NB4 (cell line): Measurements from ENCODE around the gene ZNF219.

ENCODE experiments used
- DNase-seq: peaks from one replicate; pipeline ENCODE4 v3.0.0; 2010; ENCODE audit warnings: low read depth
- H3K4me3 ChIP-seq: one replicate; pipeline ENCODE4 v1.5.1; 2011; ENCODE audit warnings: mild to moderate bottlenecking, low read depth, low read length, moderate library complexity
- CTCF ChIP-seq: IDR thresholded peaks from one replicate; pipeline ENCODE4 v1.5.1; 2012; ENCODE audit warnings: low read depth, low read length
- MAX ChIP-seq: IDR thresholded peaks from 2 replicates; pipeline ENCODE4 v1.6.1; 2011; ENCODE audit warnings: low read depth, low read length
- MYC ChIP-seq: IDR thresholded peaks from 2 replicates; pipeline ENCODE4 v1.6.1; 2011; ENCODE audit warnings: low read depth, low read length
- POLR2A ChIP-seq: IDR thresholded peaks from 2 replicates; pipeline ENCODE4 v1.6.1; 2011; ENCODE audit warnings: mild to moderate bottlenecking; ENCODE audit not compliant: insufficient read length; ENCODE audit errors: extremely low read depth

Gene ZNF219

GRCh38 chr14:21058903-21059302 is 39.6 kb downstream of the ZNF219 start:
- TF ChIP-seq CTCF (no peak), POLR2A (no peak), MYC (no peak), MAX (no peak)
- DNase-seq, result no peak
- H3K4me3 ChIP-seq, result no peak overlapping the region

- DNase-seq, result peak; percentile 13
- TF ChIP-seq POLR2A (no peak), CTCF (no peak), MYC (no peak), MAX (no peak)
- no peak within 1 kb of the TSS for H3K4me3 ChIP-seq
These were observed 40.4 kb downstream of the ZNF219 start, which contains the start of gene RNASE8 for GRCh38 chr14:21057803-21058675. TSS of gene RNASE8 (plus strand) at chr14:21057822. CDS start at chr14:21057893, 71 bp downstream.

- DNase-seq, result no peak
- TF ChIP-seq MAX (no peak), MYC (no peak), CTCF (no peak), POLR2A (no peak)
- no peak overlapping the region for H3K4me3 ChIP-seq
These were observed 41.8 kb downstream of the ZNF219 start for GRCh38 chr14:21056520-21057163.

- TF ChIP-seq MAX, result no peak
- TF ChIP-seq MYC, result no peak
- TF ChIP-seq CTCF, result no peak
- TF ChIP-seq POLR2A, result no peak
- no peak overlapping the region for H3K4me3 ChIP-seq
- DNase-seq, result no peak
These were observed 42.9 kb downstream of the ZNF219 start for GRCh38 chr14:21055432-21056117.

- no peak overlapping the region for H3K4me3 ChIP-seq
- DNase-seq, result no peak
- no peak for TF ChIP-seq MYC
- no peak for TF ChIP-seq MAX
- no peak for TF ChIP-seq CTCF
- TF ChIP-seq POLR2A, result no peak
These were observed 43.7 kb downstream of the ZNF219 start for GRCh38 chr14:21054768-21055145.
